ENCODE results near the gene KLF1.

The KLF1 gene

GRCh38 chr19:12867120-12868099 lies 19.6 kb downstream of the KLF1 start:
- H3K4me1 ChIP-seq (ENCODE audit: control insufficient read depth, insufficient read depth, low read length, poor library complexity, severe bottlenecking): peaks cover 11% of the 10 kb centered on the region
- no peak overlapping the region for H3K27ac ChIP-seq (ENCODE audit: insufficient read depth, low read length, poor library complexity, severe bottlenecking)
- H3K4me3 ChIP-seq (ENCODE audit: insufficient read depth, low read depth, low read length, poor library complexity, severe bottlenecking): peak overlapping the region; percentile 54
- peak in 1 of 3 donors; percentile 51 for DNase-seq
- no peaks in the 10 kb centered on the region for H3K27me3 ChIP-seq (replicated peaks; ENCODE audit: control insufficient read depth, insufficient read depth, low read length, poor library complexity, severe bottlenecking)
- H3K36me3 ChIP-seq (ENCODE audit: control insufficient read depth, insufficient read depth, low read length): no peaks in the 10 kb centered on the region
- no peaks in the 10 kb centered on the region for H3K9me3 ChIP-seq (ENCODE audit: control insufficient read depth, low read length)

- Histone ChIP-seq H3K27ac (ENCODE audit: insufficient read depth, low read length, poor library complexity, severe bottlenecking) (no peak overlapping the region), H3K4me1 (ENCODE audit: control insufficient read depth, insufficient read depth, low read length, poor library complexity, severe bottlenecking) (peaks cover 11% of the 10 kb centered on the region), H3K27me3 (replicated peaks; ENCODE audit: control insufficient read depth, insufficient read depth, low read length, poor library complexity, severe bottlenecking) (no peaks in the 10 kb centered on the region), H3K9me3 (ENCODE audit: control insufficient read depth, low read length) (no peaks in the 10 kb centered on the region), H3K4me3 (ENCODE audit: insufficient read depth, low read depth, low read length, poor library complexity, severe bottlenecking) (no peak overlapping the region), H3K36me3 (ENCODE audit: control insufficient read depth, insufficient read depth, low read length) (no peaks in the 10 kb centered on the region)
- DNase-seq: no peak
Measured at GRCh38 chr19:12866416-12867119, 20.4 kb downstream of the KLF1 start.

- Histone ChIP-seq H3K4me1 (ENCODE audit: control insufficient read depth, insufficient read depth, low read length, poor library complexity, severe bottlenecking) (peaks cover 11% of the 10 kb centered on the region), H3K36me3 (ENCODE audit: control insufficient read depth, insufficient read depth, low read length) (no peaks in the 10 kb centered on the region), H3K27me3 (replicated peaks; ENCODE audit: control insufficient read depth, insufficient read depth, low read length, poor library complexity, severe bottlenecking) (no peaks in the 10 kb centered on the region), H3K27ac (ENCODE audit: insufficient read depth, low read length, poor library complexity, severe bottlenecking) (no peak overlapping the region), H3K4me3 (ENCODE audit: insufficient read depth, low read depth, low read length, poor library complexity, severe bottlenecking) (no peak overlapping the region), H3K9me3 (ENCODE audit: control insufficient read depth, low read length) (no peaks in the 10 kb centered on the region)
- DNase-seq: no peak
Measured at GRCh38 chr19:12865746-12866415, 21.1 kb downstream of the KLF1 start.

GRCh38 chr19:12864721-12865715 lies 22.0 kb downstream of the KLF1 start:
- H3K27ac ChIP-seq (ENCODE audit: insufficient read depth, low read length, poor library complexity, severe bottlenecking): no peak overlapping the region
- no peaks in the 10 kb centered on the region for H3K36me3 ChIP-seq (ENCODE audit: control insufficient read depth, insufficient read depth, low read length)
- no peaks in the 10 kb centered on the region for H3K27me3 ChIP-seq (replicated peaks; ENCODE audit: control insufficient read depth, insufficient read depth, low read length, poor library complexity, severe bottlenecking)
- no peak for DNase-seq
- peaks cover 11% of the 10 kb centered on the region for H3K4me1 ChIP-seq (ENCODE audit: control insufficient read depth, insufficient read depth, low read length, poor library complexity, severe bottlenecking)
- H3K9me3 ChIP-seq (ENCODE audit: control insufficient read depth, low read length): no peaks in the 10 kb centered on the region
- no peak overlapping the region for H3K4me3 ChIP-seq (ENCODE audit: insufficient read depth, low read depth, low read length, poor library complexity, severe bottlenecking)

GRCh38 chr19:12864143-12864542 lies 22.9 kb downstream of the KLF1 start:
- H3K27ac ChIP-seq (ENCODE audit: insufficient read depth, low read length, poor library complexity, severe bottlenecking): no peak overlapping the region
- H3K4me1 ChIP-seq (ENCODE audit: control insufficient read depth, insufficient read depth, low read length, poor library complexity, severe bottlenecking): peaks cover 11% of the 10 kb centered on the region
- H3K4me3 ChIP-seq (ENCODE audit: insufficient read depth, low read depth, low read length, poor library complexity, severe bottlenecking): no peak overlapping the region
- no peak for DNase-seq
- H3K27me3 ChIP-seq (replicated peaks; ENCODE audit: control insufficient read depth, insufficient read depth, low read length, poor library complexity, severe bottlenecking): no peaks in the 10 kb centered on the region
- no peaks in the 10 kb centered on the region for H3K36me3 ChIP-seq (ENCODE audit: control insufficient read depth, insufficient read depth, low read length)
- no peaks in the 10 kb centered on the region for H3K9me3 ChIP-seq (ENCODE audit: control insufficient read depth, low read length)

GRCh38 chr19:12859546-12859945 lies 27.5 kb downstream of the KLF1 start:
- H3K36me3 ChIP-seq (ENCODE audit: control insufficient read depth, insufficient read depth, low read length): no peaks in the 10 kb centered on the region
- H3K4me3 ChIP-seq (ENCODE audit: insufficient read depth, low read depth, low read length, poor library complexity, severe bottlenecking): no peak overlapping the region
- H3K4me1 ChIP-seq (ENCODE audit: control insufficient read depth, insufficient read depth, low read length, poor library complexity, severe bottlenecking): no peaks in the 10 kb centered on the region
- no peaks in the 10 kb centered on the region for H3K27me3 ChIP-seq (replicated peaks; ENCODE audit: control insufficient read depth, insufficient read depth, low read length, poor library complexity, severe bottlenecking)
- no peaks in the 10 kb centered on the region for H3K9me3 ChIP-seq (ENCODE audit: control insufficient read depth, low read length)
- no peak for DNase-seq
- no peak overlapping the region for H3K27ac ChIP-seq (ENCODE audit: insufficient read depth, low read length, poor library complexity, severe bottlenecking)

GRCh38 chr19:12858041-12858928 lies 28.7 kb downstream of the KLF1 start:
- Histone ChIP-seq H3K27ac (ENCODE audit: insufficient read depth, low read length, poor library complexity, severe bottlenecking) (no peak overlapping the region), H3K9me3 (ENCODE audit: control insufficient read depth, low read length) (no peaks in the 10 kb centered on the region), H3K36me3 (ENCODE audit: control insufficient read depth, insufficient read depth, low read length) (no peaks in the 10 kb centered on the region), H3K4me1 (ENCODE audit: control insufficient read depth, insufficient read depth, low read length, poor library complexity, severe bottlenecking) (no peaks in the 10 kb centered on the region), H3K27me3 (replicated peaks; ENCODE audit: control insufficient read depth, insufficient read depth, low read length, poor library complexity, severe bottlenecking) (no peaks in the 10 kb centered on the region), H3K4me3 (ENCODE audit: insufficient read depth, low read depth, low read length, poor library complexity, severe bottlenecking) (no peak overlapping the region)
- no peak for DNase-seq

- Histone ChIP-seq H3K9me3 (ENCODE audit: control insufficient read depth, low read length) (no peaks in the 10 kb centered on the region), H3K27me3 (replicated peaks; ENCODE audit: control insufficient read depth, insufficient read depth, low read length, poor library complexity, severe bottlenecking) (no peaks in the 10 kb centered on the region), H3K27ac (ENCODE audit: insufficient read depth, low read length, poor library complexity, severe bottlenecking) (no peak overlapping the region), H3K4me3 (ENCODE audit: insufficient read depth, low read depth, low read length, poor library complexity, severe bottlenecking) (no peak overlapping the region), H3K4me1 (ENCODE audit: control insufficient read depth, insufficient read depth, low read length, poor library complexity, severe bottlenecking) (no peaks in the 10 kb centered on the region), H3K36me3 (ENCODE audit: control insufficient read depth, insufficient read depth, low read length) (no peaks in the 10 kb centered on the region)
- no peak for DNase-seq
Measured at GRCh38 chr19:12856653-12857052, 30.3 kb downstream of the KLF1 start.
